GOT3 (cell line): ENCODE results near the gene GRAPL.
"Not testable (repeated sequence)": the region's sequence is repeated elsewhere in the genome, so short reads cannot be mapped to it uniquely, and the experiment has no call there.

Source experiments
- DNase-seq: peaks from one replicate; lab custom pipeline; 2025; ENCODE audit warnings: mixed read lengths; lab: John Stamatoyannopoulos, UW

Gene GRAPL

GRCh38 chr17:19127148-19127980, at the start of gene GRAPL:
Gene GRAPL (plus strand): TSS chr17:19127589. CDS start chr17:19127620, 31 bp downstream.
- not testable (repeated sequence) for DNase-seq

DNA sequence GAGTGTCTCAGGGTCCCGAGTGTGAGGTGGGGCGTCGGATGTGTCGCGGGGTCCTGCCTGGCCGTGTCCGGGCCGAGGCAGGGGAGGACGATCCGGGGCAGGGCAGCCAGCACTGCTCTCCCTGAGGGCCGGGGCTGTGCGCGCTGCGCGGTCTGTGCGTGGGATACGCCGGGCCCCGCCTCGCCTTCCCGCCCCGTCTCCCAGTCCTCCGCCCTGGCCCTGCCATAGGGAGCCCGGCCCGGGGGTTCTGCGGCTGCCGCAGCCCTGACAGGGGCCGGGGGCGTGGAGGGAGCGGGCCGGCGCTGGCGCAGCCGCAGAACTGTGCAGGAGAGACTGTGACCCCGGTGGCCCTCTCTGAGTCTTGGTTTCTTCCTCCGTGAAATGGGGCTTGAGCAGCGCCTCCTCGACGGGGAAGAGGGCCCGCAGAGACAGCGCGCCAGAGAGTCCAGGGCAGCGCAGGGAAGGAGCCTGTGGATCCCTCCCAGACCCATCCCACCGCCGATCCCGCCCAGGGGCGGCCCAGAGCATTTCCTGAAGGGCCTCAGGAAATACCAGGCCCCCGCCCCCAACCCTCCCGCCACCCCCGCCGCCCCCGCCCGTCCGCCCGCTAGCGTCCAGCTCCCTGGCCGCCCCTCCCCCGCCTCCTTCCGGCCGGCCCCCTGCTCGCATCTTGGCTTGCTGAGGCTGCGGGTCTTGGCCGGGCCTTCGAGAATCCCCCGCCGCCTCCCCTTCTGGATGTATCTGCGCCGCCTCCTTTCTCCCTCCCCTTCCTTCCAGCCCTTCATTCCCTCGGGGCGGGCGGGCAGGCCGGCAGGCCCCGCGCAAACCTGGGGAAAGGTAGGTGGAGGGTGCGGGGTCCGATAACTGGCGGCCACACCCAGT, 38.3 kb upstream of the GRAPL start:
- DNase-seq: not testable (repeated sequence)

DNA sequence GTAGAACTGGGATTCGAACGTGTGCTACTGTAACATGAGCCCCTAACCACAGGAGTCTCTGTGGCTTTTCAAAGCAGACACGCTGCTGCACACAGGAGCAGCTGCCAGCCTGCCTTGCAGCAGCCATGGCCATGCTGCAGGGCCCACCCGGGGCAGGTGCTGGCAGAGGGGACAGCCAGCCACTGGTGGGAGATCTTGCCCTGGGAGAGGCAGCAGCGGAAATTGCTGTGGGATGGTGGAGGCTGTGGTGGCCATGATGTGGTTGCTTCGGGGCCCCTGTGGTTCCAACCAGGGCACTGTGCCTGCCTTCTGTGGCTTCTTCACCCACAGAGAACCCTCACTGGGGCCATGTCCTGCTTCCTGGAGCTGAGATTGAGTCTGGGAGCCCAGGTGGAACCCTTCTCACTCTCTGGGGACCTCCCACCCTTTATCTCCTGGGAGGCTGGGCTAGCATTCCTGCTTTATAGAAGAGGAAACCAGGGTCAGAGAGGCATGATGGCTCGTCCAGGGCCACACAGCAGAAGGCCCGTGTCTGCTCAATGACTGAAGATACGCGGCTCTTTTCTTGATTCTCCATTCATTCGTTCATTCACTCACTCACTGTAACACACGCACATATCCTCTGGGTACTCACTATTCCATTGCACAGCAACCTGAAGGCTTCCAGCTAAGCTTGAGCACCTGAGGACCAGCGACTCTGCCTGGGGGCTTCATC, 37.2 kb upstream of the GRAPL start:
- not testable (repeated sequence) for DNase-seq

- not testable (repeated sequence) for DNase-seq
These were observed 34.4 kb upstream of the GRAPL start for GRCh38 chr17:19092737-19093683.

GRCh38 chr17:19093684-19094438, 33.5 kb upstream of the GRAPL start:
- not testable (repeated sequence) for DNase-seq

- DNase-seq: not testable (repeated sequence)
These were observed 18.9 kb upstream of the GRAPL start for GRCh38 chr17:19108517-19108916.

DNA sequence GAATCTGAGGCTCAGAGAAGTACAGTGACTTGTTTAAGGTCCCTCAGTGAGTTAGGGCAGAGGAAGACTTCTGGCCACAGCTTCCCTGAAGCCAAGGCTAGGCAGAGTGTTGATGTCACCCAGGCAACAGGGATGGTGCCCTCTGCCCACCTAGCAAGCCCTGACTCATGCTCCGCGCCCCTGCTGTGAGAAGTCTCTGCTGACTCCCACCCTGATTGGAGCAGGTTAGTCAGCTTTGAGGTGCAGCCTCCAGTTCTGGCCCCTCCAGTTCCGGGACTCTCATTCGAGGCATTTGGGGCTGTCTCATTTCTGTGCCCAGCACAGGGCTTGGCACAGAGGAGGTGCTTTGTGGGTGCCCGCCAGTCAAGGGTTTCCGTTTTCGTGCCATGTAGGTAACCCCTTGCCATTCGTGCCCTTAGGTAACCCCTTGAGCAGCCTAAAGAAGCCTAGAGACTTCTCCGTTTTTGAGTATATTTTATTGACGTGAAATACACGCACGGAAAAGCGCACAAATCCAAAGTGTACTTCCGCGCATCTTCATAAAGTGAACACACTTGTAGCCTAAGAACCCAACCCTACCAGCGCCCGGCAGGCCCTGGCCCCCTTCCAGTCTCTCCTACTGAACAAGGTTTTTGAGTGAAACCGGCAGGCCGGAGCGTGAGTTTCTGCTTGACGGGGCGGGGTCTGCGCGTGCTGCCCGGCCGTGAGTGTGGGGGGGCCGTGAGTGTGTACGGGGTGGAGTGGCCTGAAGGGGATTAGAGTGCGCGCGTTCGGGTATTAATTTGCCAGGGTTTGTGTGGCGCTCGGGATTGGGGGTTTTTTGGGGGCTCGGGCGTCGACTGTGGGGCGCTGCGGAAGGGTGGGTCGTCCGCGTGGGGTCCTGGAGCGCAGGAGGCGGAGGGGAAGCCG, 16.9 kb upstream of the GRAPL start:
- DNase-seq: not testable (repeated sequence)

DNA sequence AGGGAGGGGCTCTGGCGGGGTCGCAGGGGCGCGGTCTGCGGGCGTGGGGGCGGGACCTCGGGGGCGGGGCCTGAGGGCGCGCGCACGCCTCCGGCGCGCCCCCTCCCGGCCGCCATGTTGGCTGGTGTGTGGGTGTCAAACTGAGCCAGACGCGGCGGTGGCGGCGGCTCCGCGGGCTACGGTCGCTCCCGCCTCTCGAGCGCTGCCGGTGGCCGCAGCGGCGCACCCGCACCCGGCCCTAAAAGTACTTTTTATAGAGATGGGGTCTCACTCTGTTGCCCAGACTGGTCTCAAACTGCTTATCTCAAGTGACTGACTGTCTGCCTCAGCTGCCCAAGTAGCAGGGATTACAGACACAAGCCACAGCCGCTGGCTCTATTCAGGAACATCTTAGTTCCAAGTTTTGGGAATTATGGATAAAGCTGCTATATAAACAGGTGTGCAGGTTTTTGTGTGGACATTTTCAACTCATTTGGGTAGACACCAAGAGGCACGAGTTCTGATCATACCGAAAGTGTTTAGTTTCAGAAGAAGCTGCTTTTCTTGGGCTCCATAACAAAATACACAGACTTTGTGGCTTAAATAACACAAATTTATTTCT, 16.2 kb upstream of the GRAPL start:
- DNase-seq: not testable (repeated sequence)

DNA sequence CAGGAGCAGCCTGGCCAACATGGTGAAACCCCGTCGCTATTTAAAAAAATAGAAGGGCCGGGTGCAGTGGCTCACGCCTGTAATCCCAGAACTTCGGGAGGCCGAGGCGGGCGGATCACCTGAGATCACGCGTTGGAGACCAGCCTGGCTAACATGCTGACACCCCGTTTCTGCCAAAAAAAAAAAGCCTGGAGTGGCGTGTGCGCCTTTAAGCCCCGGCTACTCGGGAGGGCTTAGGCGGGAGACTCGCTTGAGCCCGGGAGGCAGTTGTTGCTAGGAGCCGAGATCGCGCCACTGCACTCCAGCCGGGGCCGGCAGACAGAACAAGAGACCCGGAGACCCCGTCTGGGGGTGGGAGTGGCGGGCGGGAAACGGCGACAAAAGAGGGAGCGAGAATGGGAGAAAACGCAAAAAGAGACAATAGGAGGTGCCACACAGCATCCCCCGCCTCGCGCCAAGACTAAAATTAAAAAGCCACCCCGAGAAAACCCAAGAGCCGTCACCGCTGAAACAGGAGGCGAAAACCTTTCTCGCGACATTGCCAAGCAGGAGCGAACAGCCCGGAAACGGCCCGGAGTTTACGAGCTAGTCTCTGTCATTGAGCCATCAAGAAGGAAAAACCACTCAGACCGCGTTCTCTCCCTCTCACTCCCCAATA, 15.5 kb upstream of the GRAPL start:
- DNase-seq: not testable (repeated sequence)

- not testable (repeated sequence) for DNase-seq
These were observed 14.9 kb upstream of the GRAPL start for GRCh38 chr17:19112459-19112826.

GRCh38 chr17:19118695-19119094, 8.7 kb upstream of the GRAPL start:
- not testable (repeated sequence) for DNase-seq

GRCh38 chr17:19125289-19125688, 2.1 kb upstream of the GRAPL start:
- DNase-seq: not testable (repeated sequence)

- not testable (repeated sequence) for DNase-seq
These were observed 2.1 kb downstream of the GRAPL start for GRCh38 chr17:19129500-19129899.

GRCh38 chr17:19131108-19131507, 3.7 kb downstream of the GRAPL start:
- not testable (repeated sequence) for DNase-seq

DNA sequence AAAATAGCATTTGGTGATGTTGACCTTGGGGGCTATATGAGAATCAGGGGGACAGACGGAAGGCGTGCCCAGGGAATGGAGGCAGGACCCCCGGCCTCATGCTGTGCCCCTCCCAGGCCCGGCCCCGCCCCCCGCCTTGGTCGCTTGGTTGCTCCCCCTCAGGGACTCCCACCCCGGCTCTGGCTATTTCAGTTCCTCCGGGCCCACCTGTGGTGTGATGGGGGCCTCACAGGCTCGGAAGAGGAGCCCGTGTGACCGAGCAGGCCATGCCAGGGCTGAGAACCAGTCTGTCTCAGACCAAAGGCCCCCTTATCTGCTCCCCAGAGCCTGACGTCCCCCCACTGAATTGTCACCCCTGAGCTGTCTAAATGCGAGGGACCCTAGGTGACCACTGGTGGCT, 4.4 kb downstream of the GRAPL start:
- not testable (repeated sequence) for DNase-seq

GRCh38 chr17:19133793-19134192, 6.4 kb downstream of the GRAPL start:
- not testable (repeated sequence) for DNase-seq

- not testable (repeated sequence) for DNase-seq
These were observed 8.0 kb downstream of the GRAPL start for GRCh38 chr17:19135391-19135790.

GRCh38 chr17:19136138-19136537, 8.7 kb downstream of the GRAPL start:
- not testable (repeated sequence) for DNase-seq
